ENCODE data around the gene MAP1LC3B.

DNA sequence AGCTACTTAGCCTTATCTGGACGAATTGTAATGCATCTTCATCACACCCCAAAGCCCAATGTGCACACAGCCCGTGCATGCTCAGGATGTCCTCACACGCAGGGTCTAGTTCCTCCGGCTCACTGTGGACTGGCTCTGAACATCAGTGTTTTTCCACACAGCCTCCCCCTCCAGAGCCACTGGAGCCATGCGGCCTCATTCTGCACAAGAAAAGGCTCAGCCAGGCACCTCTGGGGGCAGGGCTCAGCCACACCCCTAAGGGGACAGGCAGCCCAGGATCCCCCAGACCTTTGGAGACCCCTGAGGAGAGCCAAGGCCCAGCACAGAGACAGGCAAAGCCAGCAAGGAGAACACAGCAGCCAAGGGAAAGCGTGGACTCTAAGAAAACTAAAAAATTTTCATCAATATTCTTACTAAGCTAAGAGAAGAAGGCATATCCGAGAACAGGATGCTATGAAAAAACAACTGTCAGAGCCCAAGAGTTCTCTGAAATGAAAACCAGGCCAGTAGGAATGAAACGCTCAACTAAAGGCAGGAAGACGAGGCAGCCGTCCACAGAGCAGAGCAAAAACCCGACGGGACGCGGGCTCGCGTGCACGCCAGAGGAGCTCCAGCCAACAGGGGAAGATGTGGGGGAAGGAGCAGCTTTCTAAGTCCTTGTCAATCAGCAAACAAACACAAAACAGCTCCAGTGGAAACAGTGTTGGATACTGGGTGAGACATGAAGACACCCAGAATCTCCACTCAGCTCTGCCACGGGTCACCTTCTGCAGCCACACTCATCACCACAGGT lies 34.5 kb downstream of the MAP1LC3B start:
- no peak for TF ChIP-seq CTCF (conservative IDR thresholded peaks at IDR 0.05; ENCODE audit: low read depth, low read length)
- TF ChIP-seq EZH2 (IDR thresholded peaks at IDR 0.05; ENCODE audit: borderline replicate concordance, low read depth, low read length, poor library complexity, severe bottlenecking): no peak

Data from A673 (cell line).